H1 (cell line): Measurements from ENCODE around the gene TSFM. TPM values are rescaled to one million over a fixed set of nuclear protein-coding genes. Genes with fewer than 3 reads are reported as not detected.

ENCODE experiments used
- CTCF ChIA-PET: fragments of 300-600 bp; sonication (Branson Sonifier 250); formaldehyde crosslinking; loops from one replicate; lab custom pipeline; 2021; ENCODE audit not compliant: partially characterized antibody; lab: Charles Lee
- POLR2A ChIA-PET: fragments of 300-600 bp; sonication (Branson Sonifier 250); formaldehyde crosslinking; loops from one replicate; lab custom pipeline; 2021; ENCODE audit warnings: inconsistent platforms; ENCODE audit not compliant: partially characterized antibody; lab: Charles Lee
- DNase-seq, 2 experiments: peaks; one replicate each; pipeline versions ENCODE4 v3.0.0 to v3.0.0-alpha.2; 2010 to 2022; ENCODE audit warnings: low spot score in 2 of 2, low read depth in 1 of 2, mixed read lengths in 1 of 2
- FAIRE-seq: peaks from 2 replicates; lab custom pipeline; 2011; peaks lifted over from hg19 to GRCh38; lab: Jason Lieb, UNC
- H2AFZ ChIP-seq: 2 replicates; pipeline ENCODE4 v1.8.1; 2012; ENCODE audit warnings: low read length, inconsistent platforms
- H2AK5ac ChIP-seq: 2 replicates; pipeline ENCODE4 v1.6.1; 2013; ENCODE audit warnings: low read depth, low read length
- H2BK120ac ChIP-seq: replicated peaks from 2 replicates; pipeline ENCODE3; 2013; ENCODE audit warnings: low read depth, low read length, inconsistent platforms
- H2BK12ac ChIP-seq: 2 replicates; pipeline ENCODE4 v1.6.1; 2013; ENCODE audit warnings: low read depth, low read length
- H2BK15ac ChIP-seq: 2 replicates; pipeline ENCODE4 v1.6.1; 2013; ENCODE audit warnings: low read length
- H2BK20ac ChIP-seq: 2 replicates; pipeline ENCODE4 v1.6.1; 2013; ENCODE audit warnings: low read length
- H2BK5ac ChIP-seq: 2 replicates; pipeline ENCODE4 v1.6.1; 2013; ENCODE audit warnings: low read depth, low read length
- H3K14ac ChIP-seq: 2 replicates; pipeline ENCODE4 v1.6.1; 2013; ENCODE audit warnings: inconsistent platforms; ENCODE audit not compliant: insufficient read length
- H3K18ac ChIP-seq: 2 replicates; pipeline ENCODE4 v1.6.1; 2013; ENCODE audit warnings: low read length; ENCODE audit errors: extremely low read depth
- H3K23ac ChIP-seq: 2 replicates; pipeline ENCODE4 v1.6.1; 2013; ENCODE audit warnings: inconsistent platforms; ENCODE audit not compliant: insufficient read length
- H3K23me2 ChIP-seq: 2 replicates; pipeline ENCODE4 v1.6.1; 2013; ENCODE audit warnings: low read depth, low read length
- H3K27ac ChIP-seq: 2 replicates; pipeline ENCODE4 v1.6.1; 2011; ENCODE audit warnings: low read depth, low read length, inconsistent platforms
- H3K27me3 ChIP-seq, 4 experiments: replicated peaks in 1 of 4; 1 replicate in 1 of 4; 2 replicates in 3 of 4; pipeline versions ENCODE4 v1.6.1 to v1.8.1; 2011 to 2013; ENCODE audit warnings: low read length in 3 of 4, mild to moderate bottlenecking in 3 of 4, inconsistent platforms in 2 of 4, mixed read lengths in 2 of 4, moderate library complexity in 1 of 4; ENCODE audit not compliant: control insufficient read depth in 3 of 4, insufficient read depth in 3 of 4; ENCODE audit errors: extremely low read depth in 1 of 4
- H3K36me3 ChIP-seq, 4 experiments: 2 replicates each; pipeline versions ENCODE4 v1.6.1 to v1.8.1; 2011 to 2013; ENCODE audit warnings: mild to moderate bottlenecking in 4 of 4, low read length in 3 of 4, moderate library complexity in 2 of 4, control low read depth in 1 of 4, inconsistent platforms in 1 of 4; ENCODE audit not compliant: insufficient read depth in 4 of 4, control insufficient read depth in 2 of 4
- H3K4ac ChIP-seq: replicated peaks from 2 replicates; pipeline ENCODE3; 2013; ENCODE audit warnings: low read length, low read depth, mixed read lengths, inconsistent platforms; ENCODE audit not compliant: insufficient read length
- H3K4me1 ChIP-seq, 4 experiments: replicated peaks in 1 of 4; 1 replicate in 1 of 4; 2 replicates in 3 of 4; pipeline versions ENCODE4 v1.6.1 to v1.8.1; 2011 to 2013; ENCODE audit warnings: low read length in 3 of 4, inconsistent platforms in 2 of 4, mixed read lengths in 1 of 4; ENCODE audit not compliant: insufficient read depth in 4 of 4, control insufficient read depth in 3 of 4
- H3K4me2 ChIP-seq, 2 experiments: 2 replicates each; pipeline versions ENCODE4 v1.6.1 to v1.8.1; 2011 to 2013; ENCODE audit warnings: low read depth in 2 of 2, low read length in 2 of 2, control low read depth in 1 of 2, inconsistent platforms in 1 of 2, mild to moderate bottlenecking in 1 of 2; ENCODE audit not compliant: insufficient read depth in 1 of 2
- H3K4me3 ChIP-seq, 4 experiments: fragments of 200-600, 300-600 bp in 1 of 4; sonication (generic), shearing (Covaris generic), sonication (Bioruptor Twin) in 1 of 4; 2 replicates each; pipeline versions ENCODE4 v1.5.1 to v1.8.1; 2011 to 2016; ENCODE audit warnings: low read length in 4 of 4, low read depth in 3 of 4, control low read depth in 2 of 4, inconsistent platforms in 2 of 4, mild to moderate bottlenecking in 2 of 4, mixed read lengths in 1 of 4, moderate library complexity in 1 of 4; ENCODE audit not compliant: insufficient read depth in 2 of 4; ENCODE audit errors: extremely low read depth in 1 of 4
- H3K56ac ChIP-seq: replicated peaks from 2 replicates; pipeline ENCODE3; 2013; ENCODE audit warnings: low read depth, mild to moderate bottlenecking, mixed read lengths, low read length, inconsistent platforms; ENCODE audit not compliant: insufficient read length
- H3K79me1 ChIP-seq: 2 replicates; pipeline ENCODE4 v1.6.1; 2013; ENCODE audit warnings: low read depth, low read length, control low read depth
- H3K79me2 ChIP-seq, 2 experiments: 2 replicates each; pipeline versions ENCODE4 v1.6.1 to v1.8.1; 2012 to 2013; ENCODE audit warnings: low read length in 2 of 2, mild to moderate bottlenecking in 2 of 2, inconsistent platforms in 1 of 2; ENCODE audit not compliant: insufficient read depth in 2 of 2, control insufficient read depth in 1 of 2
- H3K9ac ChIP-seq, 4 experiments: replicated peaks in 1 of 4; 1 replicate in 1 of 4; 2 replicates in 3 of 4; pipeline versions ENCODE4 v1.6.1 to v1.8.1; 2011 to 2013; ENCODE audit warnings: low read depth in 3 of 4, low read length in 3 of 4, control low read depth in 2 of 4, mild to moderate bottlenecking in 2 of 4, moderate library complexity in 2 of 4, inconsistent platforms in 1 of 4; ENCODE audit errors: extremely low read depth in 1 of 4
- H3K9me3 ChIP-seq, 2 experiments: 2 replicates each; pipeline versions ENCODE4 v1.6.1 to v1.8.1; 2012 to 2013; ENCODE audit warnings: mild to moderate bottlenecking in 2 of 2, moderate library complexity in 2 of 2, control low read depth in 1 of 2, inconsistent platforms in 1 of 2, low read depth in 1 of 2, low read length in 1 of 2, mixed read lengths in 1 of 2; ENCODE audit not compliant: insufficient read depth in 2 of 2
- H4K20me1 ChIP-seq, 2 experiments: replicated peaks in 1 of 2; 2 replicates each; pipeline versions ENCODE3 to v1.8.1; 2011 to 2013; ENCODE audit warnings: inconsistent platforms in 2 of 2, low read length in 2 of 2, mild to moderate bottlenecking in 1 of 2; ENCODE audit not compliant: insufficient read depth in 2 of 2, control insufficient read depth in 1 of 2
- H4K5ac ChIP-seq: 2 replicates; pipeline ENCODE4 v1.6.1; 2013; ENCODE audit warnings: low read length, low read depth, mixed read lengths, inconsistent platforms; ENCODE audit not compliant: insufficient read length
- H4K8ac ChIP-seq: 2 replicates; pipeline ENCODE4 v1.8.0; 2013; ENCODE audit warnings: mild to moderate bottlenecking, moderate library complexity, low read length, inconsistent platforms; ENCODE audit not compliant: insufficient read depth; ENCODE audit errors: extremely low read depth
- H4K91ac ChIP-seq: replicated peaks from 2 replicates; pipeline ENCODE3; 2013; ENCODE audit warnings: low read length, mixed read lengths, inconsistent platforms; ENCODE audit not compliant: insufficient read length
- FOSL1 ChIP-seq: IDR thresholded peaks from 2 replicates; pipeline ENCODE4 v1.6.1; 2011; ENCODE audit warnings: mild to moderate bottlenecking, low read depth, low read length, moderate library complexity; ENCODE audit not compliant: insufficient read depth
- POLR2A ChIP-seq, 2 experiments: IDR thresholded peaks; 1 replicate in 1 of 2; 2 replicates in 1 of 2; pipeline ENCODE4 v1.6.1; 2011; ENCODE audit warnings: low read depth in 2 of 2, low read length in 2 of 2, mild to moderate bottlenecking in 2 of 2; ENCODE audit errors: control extremely low read depth in 1 of 2
- RXRA ChIP-seq: IDR thresholded peaks from 2 replicates; pipeline ENCODE4 v1.6.1; 2011; ENCODE audit warnings: low read depth, mild to moderate bottlenecking, low read length, moderate library complexity; ENCODE audit not compliant: insufficient read depth
- SAP30 ChIP-seq: fragments of 300-600 bp; sonication (generic); IDR thresholded peaks from 2 replicates; pipeline ENCODE4 v1.7.1; 2012; ENCODE audit warnings: low read length, moderate library complexity, mild to moderate bottlenecking, inconsistent platforms; ENCODE audit not compliant: insufficient read depth, insufficient replicate concordance
- SP1 ChIP-seq: IDR thresholded peaks from 2 replicates; pipeline ENCODE4 v1.6.1; 2011; ENCODE audit warnings: low read depth, low read length
- TAF7 ChIP-seq: optimal IDR thresholded peaks from 2 replicates; pipeline ENCODE3; 2011; ENCODE audit warnings: low read depth, mild to moderate bottlenecking, inconsistent platforms, low read length, moderate library complexity, borderline replicate concordance
- TEAD4 ChIP-seq: IDR thresholded peaks from 2 replicates; pipeline ENCODE4 v1.6.1; 2012; ENCODE audit warnings: low read depth, low read length, inconsistent platforms, mixed read lengths
- polyA plus RNA-seq, 7 experiments: library from polyadenylated mRNA; depleted of rRNA in 3 of 7; stranded (reverse) in 5 of 7; unstranded in 2 of 7; fragments of >200 nt in 5 of 7; fragments of 200-250 nt in 2 of 7; gene quantifications; 1 replicate in 5 of 7; 2 replicates in 1 of 7; 4 replicates in 1 of 7; pipeline versions ENCODE4 v1.2.1 to v1.2.3, GENCODE V29; 2011 to 2013; ENCODE audit warnings: missing spikeins in 2 of 7, mixed read lengths in 2 of 7
- total RNA-seq: library from RNA; stranded (reverse); fragmentation: NEBNext Ultra II Directional; extraction: Animal tissue kit (Norgen Biotek cat#: 25700); gene quantifications from 2 replicates; pipeline ENCODE4 v1.2.1, GENCODE V29; 2021
- TF ChIP-seq, protein P1 (sequence below): IDR thresholded peaks from 2 replicates; pipeline ENCODE4 v1.6.1; 2012; ENCODE audit warnings: inconsistent platforms

The TSFM gene
- total and polyA plus RNA-seq, 2 of the 8 experiments (the other 6 are each of a cell fraction or from before 2014, with no cell fraction given): 17.4 to 49.8 TPM

DNA sequence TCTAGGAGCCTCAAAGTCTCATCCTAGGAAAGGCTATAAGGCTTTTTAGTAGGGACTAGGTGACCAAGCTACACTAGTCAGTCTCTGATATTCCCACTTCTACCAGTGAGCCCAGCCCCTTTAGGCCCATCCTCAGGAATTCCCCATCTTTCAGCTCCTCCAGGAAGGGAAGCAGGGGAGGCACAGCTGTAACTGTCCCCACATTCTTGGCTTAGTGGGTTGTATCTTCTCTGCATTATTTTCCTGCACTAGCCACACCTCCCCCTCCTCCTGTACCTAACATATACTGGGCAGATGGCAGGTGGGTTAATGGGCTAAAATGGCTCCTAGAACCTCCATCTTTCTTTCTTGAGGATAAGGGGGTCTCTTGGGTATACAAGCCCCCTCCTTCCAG lies 15.3 kb upstream of the TSFM start:
- Histone ChIP-seq H3K14ac (no peak overlapping the region), H2BK20ac (0 out of 2 replicates have a peak overlapping the region, but pooled peaks have one; percentile 61), H3K9ac (no peak overlapping the region), H3K4ac (no peak overlapping the region), H2BK15ac (no peak overlapping the region), H3K4me2 (peak overlapping the region; percentile 87 to 96), H2BK120ac (no peak overlapping the region), H2BK12ac (no peak overlapping the region), H3K79me1 (no peaks in the 10 kb centered on the region; the same call in 1 of the 2 replicates), H2AK5ac (no peak overlapping the region), H3K27ac (no peak overlapping the region), H3K4me3 (peak overlapping the region in 3 of 4 experiments; percentile 39 to 66 (median 65); a peak in 5 of 8 replicates), H4K20me1 (peaks cover 0 to 4% of the 10 kb centered on the region in 2 experiments), H3K56ac (no peak overlapping the region), H3K23me2 (peaks cover 28% of the 10 kb centered on the region), H4K91ac (no peak overlapping the region), H3K9me3 (no peaks in the 10 kb centered on the region), H4K8ac (no peak overlapping the region), H2AFZ (no peak overlapping the region), H3K4me1 (peaks cover 13 to 25% (median 20%) of the 10 kb centered on the region in 4 experiments), H3K79me2 (0 out of 4 replicates have a peak, but pooled peaks cover 0 to 7% of the 10 kb centered on the region in 2 experiments), H3K23ac (no peak overlapping the region), H3K36me3 (peaks cover 11 to 17% (median 14%) of the 10 kb centered on the region in 4 experiments; a peak in 7 of 8 replicates), H3K27me3 (peaks cover 22 to 39% (median 37%) of the 10 kb centered on the region in 4 experiments), H2BK5ac (0 out of 2 replicates have a peak overlapping the region, but pooled peaks have one; percentile 24), H4K5ac (no peak overlapping the region), H3K18ac (no peak overlapping the region)
- FAIRE-seq (no peak), DNase-seq (no peak)
- TF ChIP-seq, protein P1, sequence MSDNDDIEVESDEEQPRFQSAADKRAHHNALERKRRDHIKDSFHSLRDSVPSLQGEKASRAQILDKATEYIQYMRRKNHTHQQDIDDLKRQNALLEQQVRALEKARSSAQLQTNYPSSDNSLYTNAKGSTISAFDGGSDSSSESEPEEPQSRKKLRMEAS: no peak
- peak in 1 of 2 experiments; percentile 5; a peak in 1 of 3 replicates for TF ChIP-seq POLR2A (IDR thresholded peaks at IDR 0.05; ENCODE audit: control extremely low read depth in 1 of 2, low read depth in 2 of 2, low read length in 2 of 2)
- TF ChIP-seq TAF7: no peak
- peak; percentile 69 for TF ChIP-seq TEAD4
- TF ChIP-seq SAP30: no peak
- peak; percentile 3; the same call in 1 of the 2 replicates for TF ChIP-seq SP1
- TF ChIP-seq FOSL1: no peak
- TF ChIP-seq RXRA: no peak
- ChIA-PET CTCF (interaction anchor here (0.6 to 3.9 kb wide), 13 partner anchors 8 to 1703 kb away, joined by 3 to 40 read pairs (median 5); partner anchors contain the start of gene TSFM), POLR2A (interaction anchor here (0.6 to 5.3 kb wide), 15 partner anchors 8 to 78 kb away, joined by 3 to 35 read pairs (median 4); partner anchors contain the start of genes CDK4, TSFM and TSPAN31)
